A375 (cell line): ENCODE data around the gene ENPP7. TPM values are rescaled to one million over a fixed set of nuclear protein-coding genes. Genes with fewer than 3 reads are reported as not detected.

Source experiments
- small RNA-seq: library from RNA; depleted of rRNA; stranded (forward); fragments of <200 nt; gene quantifications from one replicate; pipeline ENCODE3, GENCODE V24; 2014
- total RNA-seq: library from RNA; depleted of rRNA; stranded (reverse); fragments of >200 nt; shearing (Covaris generic); gene quantifications from 2 replicates; pipeline ENCODE4 v1.2.3, GENCODE V29; 2014; rRNA removed

Gene ENPP7, protein sequence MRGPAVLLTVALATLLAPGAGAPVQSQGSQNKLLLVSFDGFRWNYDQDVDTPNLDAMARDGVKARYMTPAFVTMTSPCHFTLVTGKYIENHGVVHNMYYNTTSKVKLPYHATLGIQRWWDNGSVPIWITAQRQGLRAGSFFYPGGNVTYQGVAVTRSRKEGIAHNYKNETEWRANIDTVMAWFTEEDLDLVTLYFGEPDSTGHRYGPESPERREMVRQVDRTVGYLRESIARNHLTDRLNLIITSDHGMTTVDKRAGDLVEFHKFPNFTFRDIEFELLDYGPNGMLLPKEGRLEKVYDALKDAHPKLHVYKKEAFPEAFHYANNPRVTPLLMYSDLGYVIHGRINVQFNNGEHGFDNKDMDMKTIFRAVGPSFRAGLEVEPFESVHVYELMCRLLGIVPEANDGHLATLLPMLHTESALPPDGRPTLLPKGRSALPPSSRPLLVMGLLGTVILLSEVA
- not detected in 2 replicates for total RNA-seq

GRCh38 chr17:79730769-79731483 lies at the start of gene ENPP7:
Gene ENPP7 (plus strand): TSS chr17:79730943. CDS start chr17:79731140, 197 bp downstream.

GRCh38 chr17:79777894-79778503 lies 47.3 kb downstream of the ENPP7 start, which contains the start of gene CBX2:
Gene CBX2 (plus strand): TSS chr17:79778148. CDS start chr17:79778236, 88 bp downstream.

Small RNA genes lying within 50 kb of the gene (small RNA-seq; reads per million reads assigned to genes)
- gene MIR4739: not detected

Other genes starting within 250 kb of the ENPP7 start
- gene RBFOX3, start 119.9 kb upstream of the ENPP7 start, total RNA-seq: not detected in 2 replicates
- gene CBX2, start 47.2 kb downstream of the ENPP7 start, total RNA-seq: 11.4 and 13.8 TPM in 2 replicates
- 9.6 and 12.8 TPM in 2 replicates for gene CBX8, start 66.1 kb downstream of the ENPP7 start, total RNA-seq
- 75.9 and 80.2 TPM in 2 replicates for gene CBX4, start 108.5 kb downstream of the ENPP7 start, total RNA-seq